HepG2 (cell line): Measurements from ENCODE around the gene PARP14. TPM values are rescaled to one million over a fixed set of nuclear protein-coding genes. Genes with fewer than 3 reads are reported as not detected.

Source experiments
- CEBPG ChIP-seq: IDR thresholded peaks from 2 replicates; pipeline ENCODE4 v1.6.1; 2016
- FOSL1 ChIP-seq: sonication (generic); formaldehyde crosslinking; IDR thresholded peaks from 2 replicates; pipeline ENCODE4 v1.9.0; 2021; ENCODE audit warnings: missing genetic modification reagents, borderline replicate concordance
- FOXO1 ChIP-seq: sonication (generic); formaldehyde crosslinking; IDR thresholded peaks from 2 replicates; pipeline ENCODE4 v1.4.0; 2020; ENCODE audit warnings: missing genetic modification reagents
- GABPB1 ChIP-seq: IDR thresholded peaks from 2 replicates; pipeline ENCODE4 v1.6.1; 2016; ENCODE audit warnings: mild to moderate bottlenecking, missing genetic modification reagents, moderate library complexity, missing compliant biosample characterization
- JUN ChIP-seq: sonication (generic); formaldehyde crosslinking; IDR thresholded peaks from 2 replicates; pipeline ENCODE4 v1.4.0; 2020; ENCODE audit warnings: mild to moderate bottlenecking, missing genetic modification reagents
- POLR2A ChIP-seq, 2 experiments: IDR thresholded peaks; 2 replicates each; pipeline ENCODE4 v1.6.1; 2011; ENCODE audit warnings: low read depth in 2 of 2, low read length in 2 of 2, mild to moderate bottlenecking in 1 of 2, moderate library complexity in 1 of 2; ENCODE audit not compliant: insufficient read depth in 1 of 2
- RXRB ChIP-seq: IDR thresholded peaks from 2 replicates; pipeline ENCODE4 v1.6.1; 2016; ENCODE audit warnings: borderline replicate concordance, missing genetic modification reagents, missing compliant biosample characterization
- SAP130 ChIP-seq: IDR thresholded peaks from 2 replicates; pipeline ENCODE4 v1.6.1; 2016; ENCODE audit warnings: low read depth
- YEATS2 ChIP-seq: sonication (generic); formaldehyde crosslinking; IDR thresholded peaks from 2 replicates; pipeline ENCODE4 v1.4.0; 2020; ENCODE audit warnings: missing genetic modification reagents, borderline replicate concordance
- ZFX ChIP-seq: sonication (generic); formaldehyde crosslinking; IDR thresholded peaks from 2 replicates; pipeline ENCODE4 v1.4.0; 2020; ENCODE audit warnings: mild to moderate bottlenecking, low read depth, missing genetic modification reagents, moderate library complexity
- ZKSCAN8 ChIP-seq: IDR thresholded peaks from 2 replicates; pipeline ENCODE4 v1.6.1; 2016; ENCODE audit warnings: borderline replicate concordance, missing genetic modification reagents, missing compliant biosample characterization
- ZNF777 ChIP-seq: sonication (generic); formaldehyde crosslinking; IDR thresholded peaks from 2 replicates; pipeline ENCODE4 v1.4.0; 2020; ENCODE audit warnings: missing genetic modification reagents
- ZNF792 ChIP-seq: IDR thresholded peaks from 2 replicates; pipeline ENCODE4 v1.6.1; 2016
- ZSCAN9 ChIP-seq: IDR thresholded peaks from 2 replicates; pipeline ENCODE4 v1.6.1; 2016; ENCODE audit warnings: borderline replicate concordance
- polyA plus RNA-seq, 8 experiments: library from polyadenylated mRNA; depleted of rRNA in 3 of 8; stranded (reverse) in 7 of 8; unstranded in 1 of 8; fragments of >200 nt; fragmentation: Illumina TruSeq in 4 of 8; extraction: Trizol in 4 of 8; gene quantifications; 2 replicates each; pipeline versions ENCODE4 v1.2.1 to v1.2.3, GENCODE V29; 2011 to 2016; ENCODE audit warnings: low read depth in 4 of 8, missing spikeins in 1 of 8, mixed read lengths in 1 of 8; ENCODE audit not compliant: insufficient read depth in 1 of 8
- total RNA-seq, 5 experiments: library from RNA; depleted of rRNA; stranded (reverse); fragments of >200 nt; fragmentation: Illumina TruSeq; extraction: Trizol; gene quantifications; 2 replicates each; pipeline ENCODE4 v1.2.3, GENCODE V29; 2016; ENCODE audit warnings: low read depth in 1 of 5
- TF ChIP-seq, protein P1 (sequence below): IDR thresholded peaks from 2 replicates; pipeline ENCODE4 v1.6.1; 2012; ENCODE audit warnings: low read depth, low read length, improper control_type of control experiment
- TF ChIP-seq, protein P2 (sequence below): sonication (generic); formaldehyde crosslinking; IDR thresholded peaks from 2 replicates; pipeline ENCODE4 v1.5.1; 2020; ENCODE audit warnings: missing genetic modification reagents, mild to moderate bottlenecking, borderline replicate concordance
- TF ChIP-seq, protein P3 (sequence below): sonication (generic); formaldehyde crosslinking; IDR thresholded peaks from 2 replicates; pipeline ENCODE4 v1.5.1; 2020; ENCODE audit warnings: missing genetic modification reagents, mild to moderate bottlenecking, borderline replicate concordance
- TF ChIP-seq, protein P4 (sequence below): sonication (generic); formaldehyde crosslinking; IDR thresholded peaks from 2 replicates; pipeline ENCODE4 v1.4.0; 2020; ENCODE audit warnings: mild to moderate bottlenecking, missing genetic modification reagents
- TF ChIP-seq, protein P5 (sequence below): IDR thresholded peaks from 2 replicates; pipeline ENCODE4 v1.6.1; 2016; ENCODE audit warnings: low read depth

The PARP14 gene
- total and polyA plus RNA-seq, 2 of the 13 experiments (the other 11 are each of a cell fraction or from before 2014, with no cell fraction given): 9.0 to 19.1 TPM

DNA sequence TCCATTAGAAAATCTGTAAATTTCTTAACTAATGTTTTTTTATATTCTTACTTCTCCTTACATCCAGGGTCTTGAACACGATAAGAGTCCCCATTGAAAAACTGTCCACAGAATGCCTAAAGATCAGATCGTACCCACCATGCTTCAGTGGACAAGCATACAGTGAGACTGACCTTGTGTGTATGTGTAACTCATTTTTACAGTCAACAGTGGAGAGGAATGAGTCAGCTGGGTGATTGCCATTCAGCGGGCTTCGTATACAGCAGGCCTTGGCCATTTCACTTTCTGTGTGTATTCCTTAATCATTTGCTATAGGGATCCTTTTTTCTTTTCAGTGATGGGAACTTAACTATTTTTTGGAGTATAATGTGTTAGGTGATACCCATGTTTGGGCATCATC, 10.6 kb downstream of the PARP14 start (continued):
- TF ChIP-seq, protein P1, sequence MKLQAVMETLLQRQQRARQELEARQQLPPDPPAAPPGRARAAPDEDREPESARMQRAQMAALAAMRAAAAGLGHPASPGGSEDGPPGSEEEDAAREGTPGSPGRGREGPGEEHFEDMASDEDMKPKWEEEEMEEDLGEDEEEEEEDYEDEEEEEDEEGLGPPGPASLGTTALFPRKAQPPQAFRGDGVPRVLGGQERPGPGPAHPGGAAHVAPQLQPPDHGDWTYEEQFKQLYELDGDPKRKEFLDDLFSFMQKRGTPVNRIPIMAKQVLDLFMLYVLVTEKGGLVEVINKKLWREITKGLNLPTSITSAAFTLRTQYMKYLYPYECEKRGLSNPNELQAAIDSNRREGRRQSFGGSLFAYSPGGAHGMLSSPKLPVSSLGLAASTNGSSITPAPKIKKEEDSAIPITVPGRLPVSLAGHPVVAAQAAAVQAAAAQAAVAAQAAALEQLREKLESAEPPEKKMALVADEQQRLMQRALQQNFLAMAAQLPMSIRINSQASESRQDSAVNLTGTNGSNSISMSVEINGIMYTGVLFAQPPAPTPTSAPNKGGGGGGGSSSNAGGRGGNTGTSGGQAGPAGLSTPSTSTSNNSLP: 0 out of 2 replicates have a peak, but pooled peaks have one; percentile 19
- TF ChIP-seq, protein P2, sequence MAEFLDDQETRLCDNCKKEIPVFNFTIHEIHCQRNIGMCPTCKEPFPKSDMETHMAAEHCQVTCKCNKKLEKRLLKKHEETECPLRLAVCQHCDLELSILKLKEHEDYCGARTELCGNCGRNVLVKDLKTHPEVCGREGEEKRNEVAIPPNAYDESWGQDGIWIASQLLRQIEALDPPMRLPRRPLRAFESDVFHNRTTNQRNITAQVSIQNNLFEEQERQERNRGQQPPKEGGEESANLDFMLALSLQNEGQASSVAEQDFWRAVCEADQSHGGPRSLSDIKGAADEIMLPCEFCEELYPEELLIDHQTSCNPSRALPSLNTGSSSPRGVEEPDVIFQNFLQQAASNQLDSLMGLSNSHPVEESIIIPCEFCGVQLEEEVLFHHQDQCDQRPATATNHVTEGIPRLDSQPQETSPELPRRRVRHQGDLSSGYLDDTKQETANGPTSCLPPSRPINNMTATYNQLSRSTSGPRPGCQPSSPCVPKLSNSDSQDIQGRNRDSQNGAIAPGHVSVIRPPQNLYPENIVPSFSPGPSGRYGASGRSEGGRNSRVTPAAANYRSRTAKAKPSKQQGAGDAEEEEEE: no peak
- TF ChIP-seq YEATS2: no peak
- TF ChIP-seq ZSCAN9 (CRISPR knock-in tag): 0 out of 2 replicates have a peak, but pooled peaks have one; percentile 33
- TF ChIP-seq FOSL1 (CRISPR knock-in tag): peak; percentile 74; the same call in 1 of the 2 replicates
- peak; percentile 49; the same call in 1 of the 2 replicates for TF ChIP-seq ZNF792 (CRISPR knock-in tag)
- TF ChIP-seq ZNF777: no peak
- TF ChIP-seq, protein P3, sequence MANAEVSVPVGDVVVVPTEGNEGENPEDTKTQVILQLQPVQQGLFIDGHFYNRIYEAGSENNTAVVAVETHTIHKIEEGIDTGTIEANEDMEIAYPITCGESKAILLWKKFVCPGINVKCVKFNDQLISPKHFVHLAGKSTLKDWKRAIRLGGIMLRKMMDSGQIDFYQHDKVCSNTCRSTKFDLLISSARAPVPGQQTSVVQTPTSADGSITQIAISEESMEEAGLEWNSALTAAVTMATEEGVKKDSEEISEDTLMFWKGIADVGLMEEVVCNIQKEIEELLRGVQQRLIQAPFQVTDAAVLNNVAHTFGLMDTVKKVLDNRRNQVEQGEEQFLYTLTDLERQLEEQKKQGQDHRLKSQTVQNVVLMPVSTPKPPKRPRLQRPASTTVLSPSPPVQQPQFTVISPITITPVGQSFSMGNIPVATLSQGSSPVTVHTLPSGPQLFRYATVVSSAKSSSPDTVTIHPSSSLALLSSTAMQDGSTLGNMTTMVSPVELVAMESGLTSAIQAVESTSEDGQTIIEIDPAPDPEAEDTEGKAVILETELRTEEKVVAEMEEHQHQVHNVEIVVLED (CRISPR knock-in tag): no peak
- TF ChIP-seq CEBPG (CRISPR knock-in tag): peak; percentile 49
- TF ChIP-seq, protein P4, sequence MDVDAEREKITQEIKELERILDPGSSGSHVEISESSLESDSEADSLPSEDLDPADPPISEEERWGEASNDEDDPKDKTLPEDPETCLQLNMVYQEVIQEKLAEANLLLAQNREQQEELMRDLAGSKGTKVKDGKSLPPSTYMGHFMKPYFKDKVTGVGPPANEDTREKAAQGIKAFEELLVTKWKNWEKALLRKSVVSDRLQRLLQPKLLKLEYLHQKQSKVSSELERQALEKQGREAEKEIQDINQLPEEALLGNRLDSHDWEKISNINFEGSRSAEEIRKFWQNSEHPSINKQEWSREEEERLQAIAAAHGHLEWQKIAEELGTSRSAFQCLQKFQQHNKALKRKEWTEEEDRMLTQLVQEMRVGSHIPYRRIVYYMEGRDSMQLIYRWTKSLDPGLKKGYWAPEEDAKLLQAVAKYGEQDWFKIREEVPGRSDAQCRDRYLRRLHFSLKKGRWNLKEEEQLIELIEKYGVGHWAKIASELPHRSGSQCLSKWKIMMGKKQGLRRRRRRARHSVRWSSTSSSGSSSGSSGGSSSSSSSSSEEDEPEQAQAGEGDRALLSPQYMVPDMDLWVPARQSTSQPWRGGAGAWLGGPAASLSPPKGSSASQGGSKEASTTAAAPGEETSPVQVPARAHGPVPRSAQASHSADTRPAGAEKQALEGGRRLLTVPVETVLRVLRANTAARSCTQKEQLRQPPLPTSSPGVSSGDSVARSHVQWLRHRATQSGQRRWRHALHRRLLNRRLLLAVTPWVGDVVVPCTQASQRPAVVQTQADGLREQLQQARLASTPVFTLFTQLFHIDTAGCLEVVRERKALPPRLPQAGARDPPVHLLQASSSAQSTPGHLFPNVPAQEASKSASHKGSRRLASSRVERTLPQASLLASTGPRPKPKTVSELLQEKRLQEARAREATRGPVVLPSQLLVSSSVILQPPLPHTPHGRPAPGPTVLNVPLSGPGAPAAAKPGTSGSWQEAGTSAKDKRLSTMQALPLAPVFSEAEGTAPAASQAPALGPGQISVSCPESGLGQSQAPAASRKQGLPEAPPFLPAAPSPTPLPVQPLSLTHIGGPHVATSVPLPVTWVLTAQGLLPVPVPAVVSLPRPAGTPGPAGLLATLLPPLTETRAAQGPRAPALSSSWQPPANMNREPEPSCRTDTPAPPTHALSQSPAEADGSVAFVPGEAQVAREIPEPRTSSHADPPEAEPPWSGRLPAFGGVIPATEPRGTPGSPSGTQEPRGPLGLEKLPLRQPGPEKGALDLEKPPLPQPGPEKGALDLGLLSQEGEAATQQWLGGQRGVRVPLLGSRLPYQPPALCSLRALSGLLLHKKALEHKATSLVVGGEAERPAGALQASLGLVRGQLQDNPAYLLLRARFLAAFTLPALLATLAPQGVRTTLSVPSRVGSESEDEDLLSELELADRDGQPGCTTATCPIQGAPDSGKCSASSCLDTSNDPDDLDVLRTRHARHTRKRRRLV: no peak
- TF ChIP-seq ZFX (CRISPR knock-in tag): peak; percentile 58
- TF ChIP-seq SAP130 (CRISPR knock-in tag): peak; percentile 83
- no peak for TF ChIP-seq GABPB1
- TF ChIP-seq RXRB (CRISPR knock-in tag): 0 out of 2 replicates have a peak, but pooled peaks have one; percentile 29
- peak; percentile 99 for TF ChIP-seq ZKSCAN8 (CRISPR knock-in tag)
- TF ChIP-seq, protein P5, sequence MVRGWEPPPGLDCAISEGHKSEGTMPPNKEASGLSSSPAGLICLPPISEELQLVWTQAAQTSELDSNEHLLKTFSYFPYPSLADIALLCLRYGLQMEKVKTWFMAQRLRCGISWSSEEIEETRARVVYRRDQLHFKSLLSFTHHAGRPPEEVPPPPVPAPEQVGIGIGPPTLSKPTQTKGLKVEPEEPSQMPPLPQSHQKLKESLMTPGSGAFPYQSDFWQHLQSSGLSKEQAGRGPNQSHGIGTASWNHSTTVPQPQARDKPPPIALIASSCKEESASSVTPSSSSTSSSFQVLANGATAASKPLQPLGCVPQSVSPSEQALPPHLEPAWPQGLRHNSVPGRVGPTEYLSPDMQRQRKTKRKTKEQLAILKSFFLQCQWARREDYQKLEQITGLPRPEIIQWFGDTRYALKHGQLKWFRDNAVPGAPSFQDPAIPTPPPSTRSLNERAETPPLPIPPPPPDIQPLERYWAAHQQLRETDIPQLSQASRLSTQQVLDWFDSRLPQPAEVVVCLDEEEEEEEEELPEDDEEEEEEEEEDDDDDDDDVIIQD (CRISPR knock-in tag): peak; percentile 51; the same call in 1 of the 2 replicates
- TF ChIP-seq JUN (CRISPR knock-in tag): 0 out of 2 replicates have a peak, but pooled peaks have one; percentile 44
- TF ChIP-seq POLR2A (IDR thresholded peaks at IDR 0.05; ENCODE audit: insufficient read depth in 1 of 2, low read depth in 2 of 2, low read length in 2 of 2): no peak
- TF ChIP-seq FOXO1 (CRISPR knock-in tag): peak; percentile 30; the same call in 1 of the 2 replicates
